GM19238 (cell line): Measurements from ENCODE around the gene SDS.
"Not testable (repeated sequence)": the region's sequence is repeated elsewhere in the genome, so short reads cannot be mapped to it uniquely, and the experiment has no call there.

ENCODE experiments used
- DNase-seq: peaks from one replicate; pipeline ENCODE4 v3.0.0; 2011; ENCODE audit warnings: low spot score; ENCODE audit not compliant: insufficient read length

Gene SDS

DNA sequence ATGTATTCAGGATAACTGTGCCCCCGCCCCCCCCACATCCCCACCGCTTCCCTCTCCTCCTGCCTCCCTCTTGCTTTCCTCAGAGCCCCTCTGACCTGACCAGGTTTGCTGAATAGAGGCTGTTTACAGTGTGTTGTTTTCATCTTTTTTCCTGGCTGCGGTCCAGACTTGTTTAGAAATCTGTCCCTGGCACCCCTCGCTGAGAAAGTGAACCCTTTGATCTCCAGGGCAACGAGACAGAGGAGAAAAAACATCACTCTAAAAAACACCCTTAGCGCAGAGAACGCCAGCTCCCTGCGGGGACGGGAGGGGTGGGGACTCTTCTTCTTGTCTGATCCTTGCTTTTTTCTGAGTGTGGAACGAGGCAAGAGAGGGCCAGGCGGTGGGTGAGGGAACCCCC is 22.5 kb downstream of the SDS start:
- DNase-seq: no peak

DNA sequence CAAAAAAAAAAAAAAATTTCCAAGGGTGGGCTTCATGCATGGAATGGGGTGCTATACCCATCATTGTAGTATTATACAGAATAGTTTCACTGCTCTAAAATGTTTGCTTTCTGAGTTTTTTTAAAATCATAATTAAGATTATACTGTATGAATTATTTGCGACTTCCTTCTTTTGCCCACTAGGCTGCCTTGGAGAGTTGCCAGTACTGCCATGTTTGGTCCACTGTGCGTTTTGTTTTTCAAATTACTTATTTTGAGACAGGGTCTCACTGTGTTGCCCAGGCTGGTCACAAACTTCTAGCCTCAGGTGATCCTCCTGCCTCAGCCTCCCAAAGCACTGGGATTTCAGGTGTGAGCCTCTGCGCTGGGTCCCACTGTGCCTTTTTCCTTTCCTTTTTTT is 25.4 kb downstream of the SDS start:
- no peak for DNase-seq

DNA sequence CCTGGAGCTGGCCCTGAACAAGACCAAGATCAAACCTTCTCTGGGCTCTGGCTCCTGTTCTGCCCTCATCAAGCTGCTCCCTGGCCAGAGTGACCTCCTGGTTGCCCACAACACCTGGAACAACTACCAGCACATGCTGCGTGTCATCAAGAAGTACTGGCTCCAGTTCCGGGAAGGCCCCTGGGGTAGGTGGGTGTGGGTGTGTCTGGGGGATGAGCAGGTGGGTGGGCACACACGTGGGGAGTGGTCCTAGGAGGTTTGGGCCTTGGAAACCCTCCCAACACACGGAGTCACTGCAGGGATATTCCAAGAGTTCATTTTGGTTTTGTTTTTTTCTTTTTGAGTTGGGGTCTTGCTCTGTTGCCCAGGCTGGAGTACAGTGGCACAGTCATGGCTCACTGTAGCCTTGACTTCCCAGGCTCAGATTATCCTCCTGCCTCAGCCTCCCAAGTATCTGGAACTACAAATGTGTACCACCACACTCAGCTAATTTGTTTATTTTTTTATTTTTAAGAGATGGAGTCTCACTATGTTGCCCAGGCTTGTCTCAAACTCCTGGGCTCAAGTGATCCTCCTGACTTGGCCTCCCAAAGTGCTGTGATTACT is 28.8 kb downstream of the SDS start:
- DNase-seq: no peak

DNA sequence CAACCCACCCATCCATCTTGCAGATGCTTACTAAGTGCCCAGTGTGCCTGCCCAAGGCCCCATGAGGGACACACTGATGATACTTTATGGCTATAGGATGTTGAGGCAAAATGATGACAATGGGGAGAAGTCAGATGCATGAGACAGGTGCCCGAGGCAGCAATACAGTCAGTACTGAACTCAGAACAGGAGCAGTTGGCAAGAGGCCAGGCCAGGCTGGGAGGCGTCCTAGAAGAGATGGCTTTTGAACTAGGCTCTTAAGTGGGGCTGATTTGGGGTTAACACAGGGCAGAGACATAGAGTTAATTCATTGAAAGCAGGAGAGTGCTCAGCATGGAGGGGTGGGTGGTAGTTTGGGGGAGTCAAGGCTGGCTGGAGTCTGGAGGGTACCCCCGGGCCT is 29.7 kb downstream of the SDS start:
- DNase-seq: no peak

DNA sequence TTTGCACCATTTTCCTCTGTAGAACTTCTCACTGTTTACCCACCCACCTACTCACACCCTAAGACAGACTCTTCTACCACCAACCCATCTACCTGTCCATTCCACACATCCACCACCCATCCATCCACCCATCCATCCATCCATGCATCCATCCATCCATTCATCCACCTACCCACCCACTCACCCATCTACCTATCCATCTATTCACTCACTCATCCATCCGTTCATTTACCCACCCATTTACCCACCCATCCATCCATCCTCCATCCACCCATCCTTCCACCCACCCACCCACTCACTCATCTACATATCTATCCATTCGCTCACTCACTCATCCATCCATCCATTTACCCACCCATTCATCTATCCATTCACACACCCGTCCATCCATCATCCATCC is 30.2 kb downstream of the SDS start:
- no peak for DNase-seq

DNA sequence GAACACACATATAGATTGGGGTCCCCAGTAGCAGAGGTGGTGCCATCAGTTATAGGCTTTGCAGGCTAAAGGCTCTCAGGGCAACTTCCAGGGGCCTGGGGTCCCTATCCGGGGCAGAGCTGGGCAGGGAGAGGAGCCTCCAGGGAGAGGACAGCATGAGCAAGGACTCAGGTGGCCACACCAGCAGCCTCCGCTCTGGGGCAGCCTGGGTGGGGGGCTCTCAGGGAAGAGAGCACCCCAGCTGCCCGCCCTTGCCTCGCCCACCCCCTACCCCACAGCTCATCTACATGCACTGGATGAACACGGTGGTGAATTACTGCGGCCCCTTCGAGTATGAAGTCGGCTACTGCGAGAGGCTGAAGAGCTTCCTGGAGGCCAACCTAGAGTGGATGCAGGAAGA is 31.3 kb downstream of the SDS start:
- DNase-seq: no peak

DNA sequence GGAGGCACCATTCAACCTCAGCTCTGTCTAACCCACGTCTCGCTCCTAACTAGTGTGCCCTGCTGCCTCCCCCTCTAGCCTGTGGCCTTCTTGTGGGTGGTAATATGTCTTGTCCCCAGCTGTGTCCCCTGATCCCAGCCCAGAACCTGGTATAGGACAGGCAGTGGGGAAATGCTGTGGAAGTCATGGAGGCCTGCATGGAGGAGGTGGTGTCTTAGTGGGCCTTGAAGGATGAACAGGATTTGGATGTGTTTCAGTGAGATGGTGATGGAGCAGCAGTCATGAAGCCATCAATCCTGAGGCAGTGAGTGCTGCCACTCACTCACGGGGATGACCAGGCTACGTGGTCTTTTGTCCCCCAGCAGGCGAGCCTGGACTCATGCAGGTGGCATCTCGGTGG is 31.9 kb downstream of the SDS start:
- no peak for DNase-seq

DNA sequence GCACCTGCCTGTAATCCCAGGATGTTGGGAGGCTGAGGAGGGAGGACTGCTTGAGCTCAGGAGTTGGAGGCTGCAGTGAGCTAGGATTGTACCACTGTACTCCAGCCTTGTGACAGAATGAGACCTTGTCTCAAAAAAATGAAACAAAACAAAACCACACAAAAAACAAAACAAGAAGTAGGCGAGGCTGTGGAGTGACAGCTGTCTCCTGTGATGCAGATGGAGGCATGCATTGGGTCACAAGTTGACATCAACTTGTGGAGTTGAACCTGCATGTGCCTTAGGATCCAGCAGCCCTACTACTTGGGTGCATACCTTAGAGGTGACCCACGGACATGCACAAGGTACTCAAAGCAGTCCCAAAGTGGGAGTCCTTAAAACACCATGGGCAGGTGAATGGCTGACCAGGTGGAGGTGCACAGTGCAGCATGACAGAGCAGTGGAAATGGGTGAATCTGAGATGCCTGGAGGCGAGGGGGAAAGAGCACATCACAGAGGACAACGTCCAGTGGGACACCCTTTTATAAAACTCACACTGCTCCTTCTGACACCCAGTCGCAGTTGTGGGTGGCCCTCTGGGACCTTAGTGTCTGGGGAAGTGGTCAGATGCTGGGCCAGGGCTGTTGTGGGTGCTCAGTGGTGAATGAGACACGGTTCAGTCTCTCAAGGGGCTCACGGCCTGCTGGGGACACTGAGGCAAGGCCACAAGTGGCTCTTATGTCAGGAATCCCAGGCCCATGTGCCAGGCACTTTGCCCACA is 32.6 kb downstream of the SDS start:
- no peak for DNase-seq

DNA sequence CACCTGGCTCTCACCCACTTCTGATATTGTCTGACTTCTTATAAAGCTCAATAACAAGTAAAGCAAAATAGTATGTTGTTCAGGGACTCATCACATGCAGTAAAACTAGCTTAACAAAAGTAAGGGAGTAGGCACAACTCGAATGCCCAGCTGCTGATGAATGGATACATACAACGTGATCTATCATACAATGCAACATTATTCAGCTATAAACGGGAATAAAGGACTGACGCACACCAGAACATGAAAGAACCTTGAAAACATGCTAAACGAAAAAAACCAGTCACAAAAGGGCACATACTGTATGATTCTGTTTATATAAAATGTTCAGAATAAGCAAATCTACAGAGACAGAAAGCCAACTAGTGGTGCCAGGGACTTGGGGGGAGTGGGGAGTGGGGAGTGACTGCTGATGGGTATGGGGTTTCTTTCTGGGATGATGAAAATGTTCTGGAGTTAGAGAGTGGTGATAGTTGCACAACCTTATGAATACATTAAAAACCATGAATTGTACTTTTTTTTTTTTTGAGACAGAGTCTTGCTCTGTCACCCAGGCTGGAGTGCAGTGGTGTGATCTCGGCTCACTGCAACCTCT is 34.2 kb downstream of the SDS start:
- no peak for DNase-seq

DNA sequence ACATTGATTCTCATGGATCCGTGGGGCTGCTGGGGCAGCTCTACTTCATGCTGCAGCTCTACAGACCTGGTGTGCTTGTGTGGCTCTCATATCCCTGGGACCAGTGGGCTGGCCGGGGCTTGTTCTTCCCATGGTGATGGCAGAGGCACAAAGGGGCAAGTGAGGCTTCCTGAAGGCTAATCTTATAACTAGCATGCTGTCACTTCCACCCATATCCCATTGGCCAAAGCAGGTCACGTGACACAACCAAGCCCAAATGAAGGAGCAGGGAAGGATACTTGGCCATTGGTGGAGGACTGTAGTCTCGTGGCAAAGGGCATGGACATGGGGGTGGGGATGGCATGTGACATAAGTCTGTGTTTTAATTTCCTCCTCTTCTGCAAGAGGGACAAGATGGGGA is 35.4 kb downstream of the SDS start:
- no peak for DNase-seq

DNA sequence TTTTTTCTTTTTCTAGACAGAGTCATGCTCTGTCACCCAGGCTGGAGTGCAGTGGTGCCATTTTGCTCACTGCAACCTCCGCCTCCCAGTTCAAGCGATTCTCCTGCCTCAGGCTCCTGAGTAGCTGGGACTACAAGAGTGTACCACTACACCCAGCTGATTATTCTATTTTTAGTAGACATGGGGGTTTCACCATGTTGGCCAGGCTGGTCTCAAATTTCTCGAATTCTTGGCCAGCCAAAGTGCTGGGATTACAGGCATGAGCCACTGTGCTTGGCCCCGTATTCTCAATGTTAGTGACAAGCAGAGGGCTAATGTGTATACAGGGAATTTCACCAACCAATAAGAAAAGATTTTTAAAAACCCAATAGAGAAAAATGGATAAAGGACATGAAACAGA is 36.9 kb downstream of the SDS start:
- DNase-seq: no peak

DNA sequence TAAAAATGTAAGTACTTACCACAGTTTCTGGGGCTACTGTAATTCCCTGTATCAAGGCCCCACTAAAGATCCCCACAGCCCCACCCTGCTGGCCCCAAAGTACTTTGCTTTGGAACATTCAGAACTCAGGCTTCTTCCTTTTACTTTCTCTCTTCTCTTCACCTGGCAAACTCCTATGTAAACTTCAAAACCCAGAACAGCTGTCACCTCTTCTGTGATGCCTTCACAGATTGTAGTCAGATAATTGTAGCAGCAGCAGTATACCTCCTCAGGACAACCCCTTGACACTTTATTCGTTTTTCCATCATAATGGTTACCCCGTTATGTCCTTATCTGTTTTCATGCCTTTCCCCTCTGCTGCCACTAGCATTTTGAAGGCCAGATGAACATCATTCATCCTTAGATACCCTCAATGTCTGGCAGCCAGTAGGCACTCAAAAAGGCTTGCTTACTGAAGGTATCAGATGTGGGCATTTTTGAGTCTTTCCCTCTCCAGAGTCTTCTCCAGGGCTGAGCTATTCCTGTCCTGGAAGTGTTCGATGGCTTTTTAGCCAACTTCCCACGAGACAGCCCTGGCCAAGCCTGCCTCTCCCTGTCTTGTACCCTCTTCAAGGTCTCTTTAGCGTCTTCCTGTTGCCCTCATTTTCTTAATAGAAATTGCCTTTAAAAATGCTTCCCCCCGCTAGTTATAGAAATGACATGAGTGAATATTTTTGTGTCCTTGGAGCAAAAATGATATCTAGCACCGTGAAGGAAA is 37.9 kb downstream of the SDS start:
- DNase-seq: no peak

DNA sequence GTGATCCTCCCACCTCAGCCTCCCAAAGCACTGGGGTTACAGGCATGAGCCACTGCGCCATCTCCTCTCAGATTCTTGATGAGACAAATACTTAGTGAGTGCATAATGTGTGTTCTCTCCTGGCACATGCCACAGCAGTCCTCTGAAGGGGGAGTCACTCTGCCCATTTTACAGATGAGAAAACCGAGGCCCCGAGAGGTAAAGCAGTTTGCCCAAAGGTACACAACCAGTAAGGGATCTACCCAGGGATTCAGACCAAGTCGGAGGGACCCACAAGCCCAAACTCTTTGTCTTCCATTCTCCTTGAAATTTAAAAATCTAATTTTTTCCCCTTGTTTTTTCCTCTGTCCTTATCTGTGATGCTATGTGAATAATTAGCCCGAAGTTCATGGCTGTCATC is 39.0 kb downstream of the SDS start:
- no peak for DNase-seq

DNA sequence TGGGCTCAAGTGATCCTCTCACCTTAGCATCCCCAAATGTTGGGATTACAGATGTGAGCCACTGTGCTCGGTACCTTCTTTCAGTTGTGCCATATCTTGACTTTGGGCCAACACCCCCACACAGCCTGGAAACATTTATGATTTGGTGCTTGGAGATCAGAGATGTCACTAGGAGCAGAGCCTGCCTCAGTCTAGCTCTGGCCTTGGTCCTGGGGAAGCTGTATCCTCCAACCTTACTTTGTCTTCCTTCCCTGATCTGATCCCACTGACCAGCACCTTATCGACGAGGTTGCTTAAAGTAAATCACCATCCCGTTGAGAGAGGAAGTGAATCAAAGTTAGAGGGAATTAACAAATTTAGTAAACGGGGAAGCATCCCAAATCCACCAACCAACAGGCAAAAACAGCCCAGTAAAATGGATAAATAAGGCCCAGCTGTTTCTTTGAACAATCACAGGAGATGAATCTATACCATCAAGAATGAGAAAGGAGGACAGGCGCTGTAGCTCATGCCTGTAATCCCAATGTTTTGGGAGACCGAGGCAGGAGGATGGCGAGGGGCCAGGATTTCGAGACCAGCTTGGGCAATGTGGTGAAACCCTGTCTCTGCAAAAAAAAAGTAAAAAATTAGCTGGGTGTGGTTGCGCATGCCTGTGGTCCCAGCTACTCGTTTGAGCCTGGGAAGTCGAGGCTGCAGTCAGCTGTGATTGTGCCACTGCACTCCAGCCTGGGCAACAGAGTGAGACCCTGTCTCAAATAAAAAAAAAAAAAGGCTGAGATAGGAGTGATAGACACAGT is 41.9 kb downstream of the SDS start:
- DNase-seq: no peak

DNA sequence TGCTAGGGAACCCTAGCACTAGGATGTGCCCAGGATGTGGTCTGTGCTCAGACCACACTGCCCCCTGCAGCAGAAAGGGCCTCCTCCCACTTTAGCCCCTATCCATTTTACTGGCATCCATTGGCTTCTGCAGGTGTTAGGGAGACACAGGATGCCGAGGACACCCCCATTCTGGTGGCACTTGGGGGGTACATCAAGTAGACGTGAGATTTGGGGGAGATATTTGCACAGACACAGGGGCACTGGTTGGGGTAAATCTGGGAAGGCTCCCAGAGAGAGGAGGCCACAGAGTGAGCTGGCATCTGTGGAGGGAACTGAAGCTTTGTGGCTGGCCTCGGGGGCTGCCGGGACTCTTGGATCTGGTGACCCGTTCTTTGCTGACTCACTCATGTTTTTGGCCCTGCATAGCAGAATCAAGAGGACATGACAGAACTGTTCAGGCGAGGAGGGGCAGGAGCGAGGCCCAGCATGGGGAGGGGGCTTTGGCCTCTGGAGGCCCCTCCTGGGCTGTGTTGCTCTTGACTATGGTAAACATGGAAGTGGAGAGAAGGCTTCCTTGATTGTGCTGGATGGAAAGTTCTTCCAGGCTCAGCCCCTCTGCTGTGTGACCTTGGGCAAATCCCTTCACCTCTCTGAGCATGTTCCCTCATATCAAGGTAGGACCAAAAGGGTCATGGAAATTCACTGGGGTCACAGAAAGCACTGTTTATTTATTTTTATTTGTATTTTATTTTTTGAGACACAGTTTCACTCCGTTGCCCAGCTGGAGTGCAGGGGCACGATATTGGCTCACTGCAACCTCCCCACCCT is 43.5 kb downstream of the SDS start:
- no peak for DNase-seq

DNA sequence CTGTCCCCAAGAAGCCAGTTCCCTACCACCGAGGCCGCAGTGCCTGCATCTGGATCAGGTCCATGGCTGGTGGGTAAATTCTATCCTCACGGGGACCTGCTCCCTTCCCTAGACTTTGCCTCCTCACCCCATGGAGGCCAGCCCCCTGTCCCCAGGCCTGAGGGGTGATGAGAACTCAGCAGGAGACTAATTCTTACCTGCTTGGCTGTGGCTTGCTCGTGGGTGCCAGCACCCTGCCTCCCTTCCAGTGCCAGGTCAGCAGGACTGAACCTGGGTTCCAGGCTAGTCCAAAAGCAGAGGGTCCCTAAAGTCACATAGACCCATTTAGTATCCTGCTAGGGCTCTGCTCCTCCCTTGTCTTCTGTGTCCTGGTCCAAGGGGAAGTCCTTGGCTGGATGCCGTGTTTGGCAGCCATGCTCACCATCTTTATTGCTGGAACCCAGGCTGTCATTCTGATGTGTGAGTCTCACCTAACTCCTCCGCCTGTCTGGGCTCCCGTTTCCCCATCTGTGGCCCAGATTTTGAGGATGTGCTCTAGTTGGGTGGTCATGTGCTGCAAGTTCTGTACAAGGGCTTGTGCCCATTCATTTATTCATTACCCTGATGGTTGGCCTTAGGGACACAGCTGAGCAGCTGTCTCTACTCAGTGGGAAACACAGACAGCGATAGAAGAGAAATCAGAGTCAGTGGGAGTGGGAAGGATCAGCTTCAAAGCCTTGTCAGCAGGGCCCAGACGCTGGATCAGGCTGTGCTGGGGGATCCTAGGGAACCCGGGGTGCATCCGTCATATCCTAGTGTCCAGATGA is 44.4 kb downstream of the SDS start:
- no peak for DNase-seq

DNA sequence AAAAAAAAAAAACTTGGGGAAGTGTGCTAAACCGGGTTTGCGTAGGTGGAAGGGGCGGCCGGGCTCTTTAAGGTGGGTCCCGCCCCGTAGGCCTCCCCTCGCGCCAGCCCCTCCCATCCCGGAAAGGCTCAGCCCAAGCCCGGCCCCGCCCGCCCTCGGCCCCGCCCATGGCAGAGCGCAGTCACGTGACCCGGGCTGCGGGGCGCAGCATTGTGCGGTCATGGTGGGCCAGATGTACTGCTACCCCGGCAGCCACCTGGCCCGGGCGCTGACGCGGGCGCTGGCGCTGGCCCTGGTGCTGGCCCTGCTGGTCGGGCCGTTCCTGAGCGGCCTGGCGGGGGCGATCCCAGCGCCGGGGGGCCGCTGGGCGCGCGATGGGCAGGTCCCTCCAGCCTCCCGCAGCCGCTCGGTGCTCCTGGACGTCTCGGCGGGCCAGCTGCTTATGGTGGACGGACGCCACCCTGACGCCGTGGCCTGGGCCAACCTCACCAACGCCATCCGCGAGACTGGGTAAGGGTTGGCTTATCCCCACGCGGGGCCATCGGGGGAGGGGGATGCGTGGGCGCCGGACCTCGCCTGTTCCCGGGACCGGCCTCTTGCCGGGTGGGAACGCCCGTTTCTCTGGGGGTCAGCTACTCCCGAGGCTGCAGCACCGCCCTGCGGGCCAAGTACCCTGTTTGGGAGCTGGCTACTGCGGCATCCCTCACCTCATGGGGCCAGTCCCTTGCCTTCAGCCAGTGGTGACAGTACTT is 45.1 kb downstream of the SDS start, which contains the start of gene PLBD2:
PLBD2 (plus strand) TSS at position 207 of the 752 bp plus-strand sequence; CDS start at position 221, 14 bp downstream.
- DNase-seq: peak; percentile 98

DNA sequence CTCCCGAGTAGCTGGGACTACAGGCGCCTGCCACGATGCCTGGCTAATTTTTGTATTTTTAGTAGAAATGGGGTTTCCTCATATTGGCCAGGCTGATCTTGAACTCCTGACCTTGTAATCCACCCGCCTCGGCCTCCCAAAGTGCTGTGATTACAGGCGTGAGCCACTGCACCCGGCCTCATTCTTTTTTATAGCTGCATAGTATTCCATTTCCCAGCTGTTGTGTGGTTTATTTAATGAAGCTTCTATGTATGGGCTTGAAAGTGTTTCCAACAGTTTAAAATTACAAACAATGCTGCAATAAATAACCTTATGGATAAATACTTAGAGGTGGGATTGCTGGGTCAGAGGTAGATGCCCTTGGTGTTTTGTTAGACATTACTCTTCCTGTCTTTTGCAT is 49.5 kb downstream of the SDS start:
- not testable (repeated sequence) for DNase-seq

DNA sequence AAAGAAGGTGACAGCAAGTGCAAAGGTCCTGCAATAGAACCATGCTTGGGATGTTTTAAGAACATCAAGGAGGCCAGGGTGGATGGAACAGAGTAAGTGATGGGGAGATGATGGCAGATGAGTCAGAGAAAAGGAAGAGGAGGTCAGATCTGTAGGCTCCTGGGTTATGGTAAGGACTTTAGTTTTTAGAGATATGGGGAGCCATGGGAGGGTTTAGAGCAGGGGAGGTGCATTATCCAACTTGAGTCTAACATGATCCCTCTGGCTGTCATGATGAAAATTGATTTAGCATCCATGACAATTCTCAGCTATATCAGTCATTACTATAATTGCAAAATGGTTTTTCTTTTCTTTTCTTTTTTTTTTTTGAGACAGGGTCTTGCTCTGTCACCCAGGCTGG is 52.6 kb downstream of the SDS start:
- DNase-seq: no peak
